NCI-H460 (cell line): ENCODE measurements around the gene CES1. TPM values are rescaled to one million over a fixed set of nuclear protein-coding genes. Genes with fewer than 3 reads are reported as not detected.

ENCODE experiments used
- total RNA-seq: library from RNA; depleted of rRNA; stranded (reverse); fragments of >200 nt; shearing (Covaris generic); gene quantifications from 2 replicates; pipeline ENCODE4 v1.2.3, GENCODE V29; 2014; rRNA removed

CES1 gene
- total RNA-seq, 1 experiment from 2014 or later, result 5.2 TPM

Other genes starting within 250 kb of the CES1 start
- not detected in 2 replicates for gene SLC6A2, start 177.1 kb downstream of the CES1 start, total RNA-seq
- not detected in 2 replicates for gene CES5A, start 42.3 kb upstream of the CES1 start, total RNA-seq